ENCODE measurements around the gene SHROOM2.

SHROOM2 gene

DNA sequence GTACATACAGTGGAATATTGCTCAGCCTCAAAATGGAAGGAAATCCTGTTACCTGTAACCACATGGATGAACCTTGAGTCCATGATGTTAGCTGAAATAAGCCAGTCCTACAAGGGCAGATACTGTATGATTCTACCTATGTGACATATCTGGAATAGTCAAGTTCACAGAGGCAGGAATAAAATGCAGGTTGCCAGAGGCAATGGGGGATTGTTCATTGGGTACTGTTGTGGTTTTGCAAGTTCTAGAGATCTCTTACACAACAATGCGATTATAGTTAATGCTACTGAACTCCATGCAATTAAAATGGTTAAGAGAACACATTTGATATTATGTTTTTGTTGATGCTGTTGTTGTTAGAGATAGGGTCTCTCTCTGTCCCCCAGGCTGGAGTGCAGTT is 74.6 kb downstream of the SHROOM2 start:
- Histone ChIP-seq H3K27me3 (ENCODE audit: control insufficient read depth, insufficient read depth, low read length) (no peaks in the 10 kb centered on the region), H3K9me3 (ENCODE audit: control insufficient read depth, insufficient read depth, low read length) (no peaks in the 10 kb centered on the region), H3K36me3 (ENCODE audit: control insufficient read depth, insufficient read depth, low read length) (peaks cover 4% of the 10 kb centered on the region), H3K4me1 (ENCODE audit: control insufficient read depth, insufficient read depth, low read length) (no peaks in the 10 kb centered on the region), H3K4me3 (ENCODE audit: low read depth, low read length) (no peak overlapping the region), H3K9ac (ENCODE audit: low read depth, low read length) (no peak overlapping the region)

DNA sequence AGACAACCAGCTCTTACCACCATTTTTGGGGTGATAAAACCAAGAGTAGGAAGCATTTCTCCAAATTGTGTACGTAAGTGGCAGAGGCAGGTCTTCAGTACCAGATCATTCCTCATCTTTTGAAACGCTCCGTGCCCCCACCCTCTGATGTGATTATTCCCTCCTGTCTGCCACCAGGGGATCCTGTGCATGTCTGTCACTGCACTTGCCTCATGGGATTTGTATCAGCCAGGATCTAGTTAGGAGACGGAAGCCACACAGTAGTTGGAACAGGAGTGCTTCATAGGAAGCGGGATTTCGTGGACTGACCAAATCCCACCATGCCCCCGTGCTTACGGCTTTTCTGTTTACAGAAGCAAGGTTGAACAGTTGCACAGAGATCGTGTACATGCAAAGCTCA is 75.5 kb downstream of the SHROOM2 start:
- no peaks in the 10 kb centered on the region for H3K27me3 ChIP-seq (ENCODE audit: control insufficient read depth, insufficient read depth, low read length)
- H3K36me3 ChIP-seq (ENCODE audit: control insufficient read depth, insufficient read depth, low read length), result peaks cover 4% of the 10 kb centered on the region
- no peak overlapping the region for H3K4me3 ChIP-seq (ENCODE audit: low read depth, low read length)
- H3K9me3 ChIP-seq (ENCODE audit: control insufficient read depth, insufficient read depth, low read length), result no peaks in the 10 kb centered on the region
- no peaks in the 10 kb centered on the region for H3K4me1 ChIP-seq (ENCODE audit: control insufficient read depth, insufficient read depth, low read length)
- no peak overlapping the region for H3K9ac ChIP-seq (ENCODE audit: low read depth, low read length)

DNA sequence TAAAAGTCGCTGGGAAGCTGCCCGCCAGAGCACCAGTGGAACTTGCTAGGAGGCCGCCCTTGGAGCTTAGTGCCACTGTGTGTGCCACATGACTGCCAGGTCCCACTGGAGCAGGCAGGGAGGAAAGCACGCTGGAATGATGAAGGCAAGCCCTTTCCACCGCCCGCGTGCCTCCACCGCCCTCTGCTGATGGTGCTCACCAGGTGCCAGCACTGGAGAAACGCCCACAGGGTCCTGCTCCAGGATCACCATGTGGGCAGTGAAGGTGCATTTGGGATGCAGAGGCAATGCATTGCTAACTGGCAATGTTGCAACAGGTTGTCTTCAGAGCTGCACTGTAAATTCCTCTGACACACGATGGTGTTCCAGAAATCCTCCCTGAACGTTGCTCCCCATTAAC is 76.3 kb downstream of the SHROOM2 start:
- Histone ChIP-seq H3K4me1 (ENCODE audit: control insufficient read depth, insufficient read depth, low read length) (no peaks in the 10 kb centered on the region), H3K9me3 (ENCODE audit: control insufficient read depth, insufficient read depth, low read length) (no peaks in the 10 kb centered on the region), H3K36me3 (ENCODE audit: control insufficient read depth, insufficient read depth, low read length) (peaks cover 4% of the 10 kb centered on the region), H3K27me3 (ENCODE audit: control insufficient read depth, insufficient read depth, low read length) (no peaks in the 10 kb centered on the region), H3K4me3 (ENCODE audit: low read depth, low read length) (no peak overlapping the region), H3K9ac (ENCODE audit: low read depth, low read length) (no peak overlapping the region)

GRCh38 chrX:9862953-9863352 is 76.7 kb downstream of the SHROOM2 start:
- no peak overlapping the region for H3K4me3 ChIP-seq (ENCODE audit: low read depth, low read length)
- no peaks in the 10 kb centered on the region for H3K9me3 ChIP-seq (ENCODE audit: control insufficient read depth, insufficient read depth, low read length)
- H3K27me3 ChIP-seq (ENCODE audit: control insufficient read depth, insufficient read depth, low read length), result no peaks in the 10 kb centered on the region
- no peak overlapping the region for H3K9ac ChIP-seq (ENCODE audit: low read depth, low read length)
- H3K36me3 ChIP-seq (ENCODE audit: control insufficient read depth, insufficient read depth, low read length), result peaks cover 4% of the 10 kb centered on the region
- H3K4me1 ChIP-seq (ENCODE audit: control insufficient read depth, insufficient read depth, low read length), result no peaks in the 10 kb centered on the region

DNA sequence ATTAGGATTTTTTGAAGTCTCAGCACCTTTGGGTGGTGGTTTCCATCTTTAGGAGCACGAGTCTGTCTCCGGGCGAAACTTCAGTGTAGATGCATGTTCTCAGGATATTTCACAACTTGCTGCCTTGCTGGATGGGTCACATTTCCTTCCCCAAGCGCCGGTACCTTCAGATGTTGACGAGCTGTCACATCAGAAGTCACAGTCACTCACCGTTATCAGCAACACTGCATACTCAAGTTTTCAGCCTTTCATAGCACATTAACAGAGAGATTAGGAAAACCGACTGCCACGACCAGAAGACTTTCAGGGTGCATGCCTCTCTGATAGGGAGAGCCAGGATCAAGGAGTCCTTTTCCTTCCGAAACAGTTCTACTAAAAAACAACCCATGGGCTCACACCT is 77.8 kb downstream of the SHROOM2 start:
- Histone ChIP-seq H3K9ac (ENCODE audit: low read depth, low read length) (no peak overlapping the region), H3K36me3 (ENCODE audit: control insufficient read depth, insufficient read depth, low read length) (no peaks in the 10 kb centered on the region), H3K4me1 (ENCODE audit: control insufficient read depth, insufficient read depth, low read length) (no peaks in the 10 kb centered on the region), H3K4me3 (ENCODE audit: low read depth, low read length) (no peak overlapping the region), H3K9me3 (ENCODE audit: control insufficient read depth, insufficient read depth, low read length) (no peaks in the 10 kb centered on the region), H3K27me3 (ENCODE audit: control insufficient read depth, insufficient read depth, low read length) (no peaks in the 10 kb centered on the region)

DNA sequence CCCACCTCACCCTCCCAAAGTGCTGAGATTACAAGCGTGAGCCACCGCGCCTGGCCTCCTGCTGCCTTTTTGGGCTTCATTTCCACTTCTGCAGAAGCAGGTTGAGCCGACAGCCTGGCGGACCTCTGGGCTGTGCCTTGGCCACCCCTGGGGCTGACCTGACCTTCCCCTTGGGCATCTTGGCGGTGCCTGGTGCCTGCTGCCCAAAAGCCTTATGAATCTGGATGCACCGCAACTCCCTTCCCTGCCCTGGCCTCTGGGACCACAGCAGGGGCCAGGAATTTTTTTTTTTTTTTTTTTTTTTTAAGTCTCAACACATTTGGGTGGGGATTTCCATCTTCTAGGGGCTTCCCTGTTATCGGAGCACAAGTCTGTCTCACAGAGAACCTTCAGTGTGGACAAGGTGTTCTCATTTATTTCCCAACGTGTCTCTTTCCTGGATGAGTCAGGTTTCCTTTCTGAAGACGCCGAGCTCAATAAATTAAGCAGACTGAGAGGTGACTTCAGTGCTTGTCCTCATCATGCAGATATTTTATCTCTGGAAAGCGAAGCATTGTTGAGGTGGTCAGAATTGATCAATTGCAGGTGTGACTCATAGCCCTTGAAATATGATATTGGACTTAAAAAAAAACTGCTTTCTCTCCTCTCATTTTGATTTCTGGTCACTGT is 79.7 kb downstream of the SHROOM2 start:
- H3K9me3 ChIP-seq (ENCODE audit: control insufficient read depth, insufficient read depth, low read length), result no peaks in the 10 kb centered on the region
- H3K4me1 ChIP-seq (ENCODE audit: control insufficient read depth, insufficient read depth, low read length), result no peaks in the 10 kb centered on the region
- no peak overlapping the region for H3K9ac ChIP-seq (ENCODE audit: low read depth, low read length)
- H3K27me3 ChIP-seq (ENCODE audit: control insufficient read depth, insufficient read depth, low read length), result no peaks in the 10 kb centered on the region
- H3K4me3 ChIP-seq (ENCODE audit: low read depth, low read length), result no peak overlapping the region
- H3K36me3 ChIP-seq (ENCODE audit: control insufficient read depth, insufficient read depth, low read length), result no peaks in the 10 kb centered on the region

- Histone ChIP-seq H3K27me3 (ENCODE audit: control insufficient read depth, insufficient read depth, low read length) (no peaks in the 10 kb centered on the region), H3K9me3 (ENCODE audit: control insufficient read depth, insufficient read depth, low read length) (no peaks in the 10 kb centered on the region), H3K4me3 (ENCODE audit: low read depth, low read length) (no peak overlapping the region), H3K36me3 (ENCODE audit: control insufficient read depth, insufficient read depth, low read length) (no peaks in the 10 kb centered on the region), H3K4me1 (ENCODE audit: control insufficient read depth, insufficient read depth, low read length) (no peaks in the 10 kb centered on the region), H3K9ac (ENCODE audit: low read depth, low read length) (no peak overlapping the region)
Observed at GRCh38 chrX:9866633-9867032, 80.4 kb downstream of the SHROOM2 start.

DNA sequence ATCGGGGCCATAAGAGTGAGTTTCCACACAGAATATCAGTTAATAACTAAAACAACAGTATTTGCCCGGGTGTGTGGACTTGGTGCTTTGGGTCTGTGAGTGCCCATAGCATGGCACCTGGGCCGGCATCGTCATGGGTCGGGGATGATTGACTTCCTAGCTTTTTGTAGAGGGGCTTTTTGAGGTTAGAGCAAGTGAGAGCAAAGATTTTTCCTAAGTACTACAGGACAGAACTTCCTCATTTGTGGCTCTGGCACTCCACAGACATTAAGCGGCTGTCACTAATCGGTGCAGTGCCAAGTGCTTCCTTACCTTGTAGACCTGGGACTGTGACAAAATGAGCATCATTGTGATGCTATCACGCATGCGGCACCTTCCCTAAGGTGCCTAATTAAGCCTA is 81.0 kb downstream of the SHROOM2 start:
- Histone ChIP-seq H3K36me3 (ENCODE audit: control insufficient read depth, insufficient read depth, low read length) (no peaks in the 10 kb centered on the region), H3K27me3 (ENCODE audit: control insufficient read depth, insufficient read depth, low read length) (no peaks in the 10 kb centered on the region), H3K4me1 (ENCODE audit: control insufficient read depth, insufficient read depth, low read length) (no peaks in the 10 kb centered on the region), H3K9ac (ENCODE audit: low read depth, low read length) (no peak overlapping the region), H3K9me3 (ENCODE audit: control insufficient read depth, insufficient read depth, low read length) (no peaks in the 10 kb centered on the region), H3K4me3 (ENCODE audit: low read depth, low read length) (no peak overlapping the region)

DNA sequence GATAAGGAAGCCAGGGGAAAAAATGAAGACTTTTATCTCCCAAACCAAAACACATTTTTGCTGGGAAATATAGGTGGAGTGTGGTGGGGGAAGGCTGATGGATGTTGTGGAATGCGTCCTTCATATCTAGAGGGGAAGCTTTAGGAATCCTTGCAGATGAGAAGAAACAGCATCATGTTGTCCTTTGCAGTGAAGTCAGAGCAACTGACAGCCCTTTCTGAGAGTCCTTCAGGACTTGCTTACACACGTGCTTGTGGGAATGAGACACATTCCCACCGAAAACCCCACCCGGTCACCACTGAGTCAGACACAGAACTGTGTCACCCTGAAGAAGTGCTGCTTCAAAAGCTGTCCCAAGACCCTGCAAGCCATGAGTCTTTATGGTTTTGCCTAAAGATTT is 81.5 kb downstream of the SHROOM2 start:
- Histone ChIP-seq H3K4me3 (ENCODE audit: low read depth, low read length) (no peak overlapping the region), H3K36me3 (ENCODE audit: control insufficient read depth, insufficient read depth, low read length) (no peaks in the 10 kb centered on the region), H3K27me3 (ENCODE audit: control insufficient read depth, insufficient read depth, low read length) (no peaks in the 10 kb centered on the region), H3K4me1 (ENCODE audit: control insufficient read depth, insufficient read depth, low read length) (no peaks in the 10 kb centered on the region), H3K9me3 (ENCODE audit: control insufficient read depth, insufficient read depth, low read length) (no peaks in the 10 kb centered on the region), H3K9ac (ENCODE audit: low read depth, low read length) (no peak overlapping the region)

- no peak overlapping the region for H3K9ac ChIP-seq (ENCODE audit: low read depth, low read length)
- peaks cover 2% of the 10 kb centered on the region for H3K36me3 ChIP-seq (ENCODE audit: control insufficient read depth, insufficient read depth, low read length)
- no peaks in the 10 kb centered on the region for H3K27me3 ChIP-seq (ENCODE audit: control insufficient read depth, insufficient read depth, low read length)
- H3K9me3 ChIP-seq (ENCODE audit: control insufficient read depth, insufficient read depth, low read length), result no peaks in the 10 kb centered on the region
- H3K4me1 ChIP-seq (ENCODE audit: control insufficient read depth, insufficient read depth, low read length), result no peaks in the 10 kb centered on the region
- H3K4me3 ChIP-seq (ENCODE audit: low read depth, low read length), result no peak overlapping the region
Observed at GRCh38 chrX:9871701-9872268, 85.6 kb downstream of the SHROOM2 start.

DNA sequence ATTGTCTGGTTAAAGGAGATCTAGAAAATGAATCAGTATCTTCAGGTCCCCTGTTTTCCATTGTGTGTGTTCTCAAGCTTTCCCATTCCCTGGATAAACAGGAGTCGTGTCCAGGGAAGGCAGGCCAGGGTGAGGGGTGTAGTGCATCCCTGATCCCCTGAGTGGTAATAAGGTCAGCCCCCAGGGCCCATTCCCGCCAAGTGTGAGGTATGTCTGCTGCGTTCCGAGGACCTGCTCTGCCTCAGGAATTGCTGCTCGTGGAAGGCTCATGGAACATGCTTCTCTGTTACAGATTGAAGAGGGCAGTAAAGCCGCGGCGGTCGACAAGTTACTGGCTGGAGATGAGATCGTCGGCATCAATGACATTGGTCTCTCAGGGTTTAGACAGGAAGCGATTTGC is 87.1 kb downstream of the SHROOM2 start:
- H3K4me1 ChIP-seq (ENCODE audit: control insufficient read depth, insufficient read depth, low read length), result peaks cover 2% of the 10 kb centered on the region
- H3K9ac ChIP-seq (ENCODE audit: low read depth, low read length), result no peak overlapping the region
- no peaks in the 10 kb centered on the region for H3K27me3 ChIP-seq (ENCODE audit: control insufficient read depth, insufficient read depth, low read length)
- no peak overlapping the region for H3K4me3 ChIP-seq (ENCODE audit: low read depth, low read length)
- peaks cover 2% of the 10 kb centered on the region for H3K36me3 ChIP-seq (ENCODE audit: control insufficient read depth, insufficient read depth, low read length)
- H3K9me3 ChIP-seq (ENCODE audit: control insufficient read depth, insufficient read depth, low read length), result no peaks in the 10 kb centered on the region

GRCh38 chrX:9873952-9874351 is 87.7 kb downstream of the SHROOM2 start:
- Histone ChIP-seq H3K36me3 (ENCODE audit: control insufficient read depth, insufficient read depth, low read length) (peaks cover 2% of the 10 kb centered on the region), H3K27me3 (ENCODE audit: control insufficient read depth, insufficient read depth, low read length) (no peaks in the 10 kb centered on the region), H3K9ac (ENCODE audit: low read depth, low read length) (no peak overlapping the region), H3K9me3 (ENCODE audit: control insufficient read depth, insufficient read depth, low read length) (no peaks in the 10 kb centered on the region), H3K4me1 (ENCODE audit: control insufficient read depth, insufficient read depth, low read length) (peaks cover 3% of the 10 kb centered on the region), H3K4me3 (ENCODE audit: low read depth, low read length) (no peak overlapping the region)

Measured in iPS-15b (cell line).